SK-N-SH (cell line): Measurements from ENCODE around the gene KIF3B. TPM values are rescaled to one million over a fixed set of nuclear protein-coding genes. Genes with fewer than 3 reads are reported as not detected.
"Not testable (repeated sequence)": the region's sequence is repeated elsewhere in the genome, so short reads cannot be mapped to it uniquely, and the experiment has no call there.

Source experiments
- CTCF ChIA-PET: fragments of 300-600, 350-600 bp; formaldehyde crosslinking; extraction: SDS; loops from one replicate; lab custom pipeline; 2021; lab: Yijun Ruan, JAX
- POLR2A ChIA-PET: fragments of 350-600 bp; sonication (Branson Sonifier 250); formaldehyde crosslinking; extraction: SDS; loops from one replicate; lab custom pipeline; 2020; ENCODE audit warnings: antibody characterized with exemption, inconsistent platforms; lab: Yijun Ruan, JAX
- DNase-seq: peaks from one replicate; pipeline ENCODE4 v3.0.0; 2012
- H2AFZ ChIP-seq: fragments of 200-600 bp; sonication (generic); 2 replicates; pipeline ENCODE4 v1.8.1; 2016; ENCODE audit warnings: antibody characterized with exemption, mild to moderate bottlenecking, low read depth
- H3F3A ChIP-seq: fragments of 200-600 bp; sonication (generic); replicated peaks from 2 replicates; pipeline ENCODE3; 2016; ENCODE audit warnings: antibody characterized with exemption, mild to moderate bottlenecking; ENCODE audit not compliant: insufficient read depth
- H3K27ac ChIP-seq, 2 experiments: fragments of 200-500 bp in 1 of 2; fragments of 200-600 bp in 1 of 2; sonication (Bioruptor generic) in 1 of 2; sonication (generic), shearing (Covaris generic) in 1 of 2; 2 replicates each; pipeline versions ENCODE4 v1.5.1 to v1.6.1; 2014 to 2016; ENCODE audit warnings: low read depth in 2 of 2, inconsistent platforms in 1 of 2, low read length in 1 of 2, mild to moderate bottlenecking in 1 of 2, mixed read lengths in 1 of 2
- H3K27me3 ChIP-seq: fragments of 200-600 bp; sonication (generic), shearing (Covaris generic); 2 replicates; pipeline ENCODE4 v1.6.1; 2016; ENCODE audit warnings: mixed run types; ENCODE audit not compliant: insufficient read depth
- H3K36me3 ChIP-seq, 2 experiments: fragments of 200-500 bp in 1 of 2; fragments of 200-600 bp in 1 of 2; sonication (Bioruptor generic) in 1 of 2; sonication (generic) in 1 of 2; replicated peaks in 1 of 2; 2 replicates each; pipeline versions ENCODE3 to v1.5.1; 2014 to 2016; ENCODE audit warnings: low read length in 1 of 2, mild to moderate bottlenecking in 1 of 2; ENCODE audit not compliant: insufficient read depth in 2 of 2, control insufficient read depth in 1 of 2
- H3K4me1 ChIP-seq, 2 experiments: fragments of 200-500 bp in 1 of 2; fragments of 200-600 bp in 1 of 2; sonication (Bioruptor generic) in 1 of 2; sonication (generic), shearing (Covaris generic) in 1 of 2; 2 replicates each; pipeline versions ENCODE4 v1.5.1 to v1.6.1; 2014 to 2016; ENCODE audit warnings: low read depth in 1 of 2, low read length in 1 of 2, mixed run types in 1 of 2; ENCODE audit not compliant: insufficient read depth in 2 of 2, control insufficient read depth in 1 of 2
- H3K4me2 ChIP-seq: fragments of 200-600 bp; sonication (generic), shearing (Covaris generic); 2 replicates; pipeline ENCODE4 v1.6.1; 2017; ENCODE audit warnings: mixed run types
- H3K4me3 ChIP-seq, 2 experiments: fragments of 200-500 bp in 1 of 2; fragments of 200-600 bp in 1 of 2; sonication (Bioruptor generic) in 1 of 2; sonication (generic), shearing (Covaris generic) in 1 of 2; 2 replicates each; pipeline versions ENCODE4 v1.5.1 to v1.8.1; 2014 to 2016; ENCODE audit warnings: low read depth in 2 of 2, inconsistent platforms in 1 of 2, low read length in 1 of 2, mild to moderate bottlenecking in 1 of 2, mixed read lengths in 1 of 2, moderate library complexity in 1 of 2
- H3K79me2 ChIP-seq: fragments of 200-600 bp; sonication (generic); 2 replicates; pipeline ENCODE4 v1.8.1; 2017; ENCODE audit warnings: mild to moderate bottlenecking; ENCODE audit not compliant: insufficient read depth
- H3K9ac ChIP-seq: fragments of 200-600 bp; sonication (generic); 2 replicates; pipeline ENCODE4 v1.6.1; 2017; ENCODE audit warnings: mixed run types
- H3K9me2 ChIP-seq: fragments of 200-600 bp; sonication (generic); 2 replicates; pipeline ENCODE4 v1.6.1; 2017; ENCODE audit warnings: mixed run types
- H3K9me3 ChIP-seq: fragments of 200-600 bp; sonication (generic); 2 replicates; pipeline ENCODE4 v1.6.1; 2017; ENCODE audit warnings: mixed run types, mild to moderate bottlenecking, moderate library complexity
- H4K20me1 ChIP-seq: fragments of 200-600 bp; sonication (generic); 2 replicates; pipeline ENCODE4 v1.6.1; 2017; ENCODE audit warnings: mild to moderate bottlenecking, mixed run types; ENCODE audit not compliant: insufficient read depth
- ELF1 ChIP-seq: IDR thresholded peaks from 2 replicates; pipeline ENCODE4 v1.4.0; 2012
- MEF2A ChIP-seq: IDR thresholded peaks from 2 replicates; pipeline ENCODE4 v1.4.0; 2012; ENCODE audit warnings: low read depth, borderline replicate concordance
- MXI1 ChIP-seq: IDR thresholded peaks from 2 replicates; pipeline ENCODE4 v1.6.1; 2012; ENCODE audit warnings: mild to moderate bottlenecking, low read depth, low read length, improper control_type of control experiment
- POLR2AphosphoS5 ChIP-seq: IDR thresholded peaks from 2 replicates; pipeline ENCODE4 v1.6.1; 2012; ENCODE audit warnings: low read depth, low read length
- SIN3A ChIP-seq: IDR thresholded peaks from 2 replicates; pipeline ENCODE4 v1.6.1; 2012; ENCODE audit warnings: low read depth, mild to moderate bottlenecking, low read length, moderate library complexity, borderline replicate concordance
- ZBTB33 ChIP-seq: IDR thresholded peaks from 2 replicates; pipeline ENCODE4 v1.4.0; 2012; ENCODE audit warnings: low read depth, borderline replicate concordance
- WGBS: methylation state at CpG from one replicate; pipeline ENCODE4 v1.1.6; 2017; ENCODE audit warnings: low lambda C conversion rate; 5-methylcytosine and 5-hydroxymethylcytosine counted together
- polyA plus RNA-seq, 3 experiments: library from polyadenylated mRNA; depleted of rRNA; stranded (reverse); fragments of >200 nt; gene quantifications; 2 replicates each; pipeline ENCODE4 v1.2.3, GENCODE V29; 2012

The KIF3B gene
- polyA plus RNA-seq, 1 of the 3 experiments (the other 2 are of a cell fraction) = 18.6 TPM

GRCh38 chr20:32288225-32288849 is 10.9 kb downstream of the KIF3B start:
- H3K9me3 ChIP-seq = no peaks in the 10 kb centered on the region
- no peaks in the 10 kb centered on the region for H3K27me3 ChIP-seq
- DNase-seq = no peak
- peaks cover 16% of the 10 kb centered on the region; the same call in 1 of the 2 replicates for H4K20me1 ChIP-seq
- CTCF ChIA-PET = no interaction called here
- H3K9me2 ChIP-seq = no peaks in the 10 kb centered on the region
- H3F3A ChIP-seq = no peaks in the 10 kb centered on the region
- TF ChIP-seq ELF1 = no peak
- TF ChIP-seq, all 33 proteins: peak for 0
- H3K27ac ChIP-seq = no peak overlapping the region
- H3K4me3 ChIP-seq = no peak overlapping the region
- peaks cover 0 to 10% of the 10 kb centered on the region in 2 experiments for H3K36me3 ChIP-seq
- peaks cover 0 to 4% of the 10 kb centered on the region in 2 experiments for H3K4me1 ChIP-seq
- H3K4me2 ChIP-seq = no peak overlapping the region
- H3K9ac ChIP-seq = no peak overlapping the region
- peaks cover 73% of the 10 kb centered on the region for H3K79me2 ChIP-seq
- POLR2A ChIA-PET = interaction anchor here (0.6 kb wide), 1 partner anchor 269 kb away, joined by 3 read pairs; no protein-coding TSS in a partner anchor
- no peak overlapping the region for H2AFZ ChIP-seq
- WGBS = 89% methylated on average over 6 of the region's 6 CpGs

- H3K27me3 ChIP-seq, H3K9me3 ChIP-seq, H3K27ac ChIP-seq, H3F3A ChIP-seq, H3K4me3 ChIP-seq, H3K9me2 ChIP-seq, POLR2A ChIA-PET, H2AFZ ChIP-seq, DNase-seq, H3K4me2 ChIP-seq, H3K4me1 ChIP-seq, H3K9ac ChIP-seq: not testable (repeated sequence)
- Histone ChIP-seq H3K36me3 (peaks cover 0 to 10% of the 10 kb centered on the region in 2 experiments), H3K79me2 (peaks cover 64% of the 10 kb centered on the region), H4K20me1 (peaks cover 19% of the 10 kb centered on the region; the same call in 1 of the 2 replicates)
- WGBS = 93% methylated on average over 4 of the region's 4 CpGs
- CTCF ChIA-PET = interaction anchor here (0.7 kb wide), 1 partner anchor 13 kb away, joined by 3 read pairs; no protein-coding TSS in a partner anchor
Measured at GRCh38 chr20:32289299-32289660, 11.8 kb downstream of the KIF3B start.

GRCh38 chr20:32289661-32290431 is 12.4 kb downstream of the KIF3B start:
- no peak overlapping the region for H2AFZ ChIP-seq
- CTCF ChIA-PET = interaction anchor here (0.7 kb wide), 1 partner anchor 12 kb away, joined by 3 read pairs; no protein-coding TSS in a partner anchor
- TF ChIP-seq SIN3A = no peak
- TF ChIP-seq MEF2A = no peak
- TF ChIP-seq MXI1 = no peak
- no peak for TF ChIP-seq ZBTB33
- TF ChIP-seq ELF1 = no peak
- TF ChIP-seq POLR2AphosphoS5 = no peak
- TF ChIP-seq, all 33 proteins: peak for 0
- 92% methylated on average over 15 of the region's 15 CpGs for WGBS
- Histone ChIP-seq H3K27ac (no peak overlapping the region), H3F3A (no peaks in the 10 kb centered on the region), H3K27me3 (no peaks in the 10 kb centered on the region), H3K36me3 (peaks cover 0 to 10% of the 10 kb centered on the region in 2 experiments), H3K9ac (no peak overlapping the region), H3K79me2 (peaks cover 59% of the 10 kb centered on the region), H3K4me1 (peaks cover 0 to 4% of the 10 kb centered on the region in 2 experiments), H3K4me2 (no peak overlapping the region), H4K20me1 (peaks cover 19% of the 10 kb centered on the region; the same call in 1 of the 2 replicates), H3K9me2 (no peaks in the 10 kb centered on the region), H3K9me3 (no peaks in the 10 kb centered on the region), H3K4me3 (no peak overlapping the region)
- POLR2A ChIA-PET = no interaction called here
- DNase-seq = no peak
